SH-SY5Y (cell line): ENCODE results near the gene STAT4.

Source experiments
- GATA2 ChIP-seq: IDR thresholded peaks from 2 replicates; pipeline ENCODE4 v1.6.1; 2011; ENCODE audit warnings: mild to moderate bottlenecking, low read depth, low read length
- GATA3 ChIP-seq: IDR thresholded peaks from 2 replicates; pipeline ENCODE4 v1.6.1; 2011; ENCODE audit warnings: low read depth, mild to moderate bottlenecking, low read length, moderate library complexity

GRCh38 chr2:191031256-191031655, 119.5 kb downstream of the STAT4 start:
- TF ChIP-seq GATA3 (no peak), GATA2 (no peak)
